Neural cell (in vitro differentiated cells): ENCODE results near the gene NDST1. TPM values are rescaled to one million over a fixed set of nuclear protein-coding genes. Genes with fewer than 3 reads are reported as not detected.

Source experiments
- H2AFZ ChIP-seq: fragments of 200-600, 300-800 bp; sonication (generic), shearing (Covaris generic); 2 replicates; pipeline ENCODE4 v1.6.0; 2014; ENCODE audit warnings: low read depth, mild to moderate bottlenecking, antibody characterized with exemption, low read length, moderate library complexity
- H3F3A ChIP-seq: fragments of 200-600 bp; shearing (Covaris generic); 2 replicates; pipeline ENCODE4 v1.6.1; 2016; ENCODE audit warnings: mild to moderate bottlenecking, moderate library complexity, mixed read lengths, antibody characterized with exemption, low read length; ENCODE audit not compliant: insufficient read depth, poor library complexity, severe bottlenecking
- H3K27ac ChIP-seq: fragments of 200-600, 300-800 bp; sonication (generic), shearing (Covaris generic); 2 replicates; pipeline ENCODE4 v1.5.1; 2014; ENCODE audit warnings: mild to moderate bottlenecking, low read length, moderate library complexity
- H3K27me3 ChIP-seq: fragments of 300-800, 200-600 bp; sonication (generic), shearing (Covaris generic); 2 replicates; pipeline ENCODE4 v1.6.0; 2014; ENCODE audit warnings: mild to moderate bottlenecking, low read depth, low read length, moderate library complexity; ENCODE audit not compliant: insufficient read depth
- H3K36me3 ChIP-seq: fragments of 300-800, 200-600 bp; sonication (generic), shearing (Covaris generic); 2 replicates; pipeline ENCODE4 v1.5.1; 2014; ENCODE audit warnings: mild to moderate bottlenecking, antibody characterized with exemption, low read length, moderate library complexity; ENCODE audit not compliant: insufficient read depth
- H3K4me2 ChIP-seq: fragments of 300-800, 200-600 bp; sonication (generic), shearing (Covaris generic); 2 replicates; pipeline ENCODE4 v1.6.0; 2014; ENCODE audit warnings: mild to moderate bottlenecking, low read length
- H3K4me3 ChIP-seq: fragments of 300-800, 200-600 bp; sonication (generic), shearing (Covaris generic); 2 replicates; pipeline ENCODE4 v1.5.1; 2014; ENCODE audit warnings: mild to moderate bottlenecking, low read length, moderate library complexity
- H3K79me2 ChIP-seq: fragments of 200-600 bp; shearing (Covaris generic); replicated peaks from 2 replicates; pipeline ENCODE4 v1.6.0; 2014; ENCODE audit warnings: mild to moderate bottlenecking, low read length, moderate library complexity; ENCODE audit not compliant: insufficient read depth
- H3K9ac ChIP-seq: fragments of 300-800, 200-600 bp; sonication (generic), shearing (Covaris generic); 2 replicates; pipeline ENCODE4 v1.6.1; 2016; ENCODE audit warnings: mild to moderate bottlenecking, low read length, mixed read lengths
- H3K9me2 ChIP-seq: fragments of 200-600 bp; shearing (Covaris generic); 2 replicates; pipeline ENCODE4 v1.6.1; 2016; ENCODE audit warnings: mild to moderate bottlenecking, low read length, mixed read lengths; ENCODE audit not compliant: insufficient read depth
- H3K9me3 ChIP-seq: fragments of 200-600, 300-800 bp; sonication (generic), shearing (Covaris generic); 2 replicates; pipeline ENCODE4 v1.6.1; 2016; ENCODE audit warnings: mild to moderate bottlenecking, mixed run types, low read length, moderate library complexity, mixed read lengths
- H4K20me1 ChIP-seq: fragments of 200-600 bp; shearing (Covaris generic); 2 replicates; pipeline ENCODE4 v1.6.1; 2016; ENCODE audit warnings: mild to moderate bottlenecking, mixed run types; ENCODE audit not compliant: insufficient read depth
- EP300 ChIP-seq: fragments of 450-650 bp; conservative IDR thresholded peaks from 2 replicates; pipeline ENCODE4 v1.6.1; 2014; ENCODE audit warnings: antibody characterized with exemption, mild to moderate bottlenecking, moderate library complexity; ENCODE audit not compliant: poor library complexity, severe bottlenecking
- EZH2 ChIP-seq: fragments of 200-600, 300-800 bp; shearing (Covaris generic), sonication (generic); IDR thresholded peaks from 2 replicates; pipeline ENCODE4 v1.6.1; 2014; ENCODE audit warnings: antibody characterized with exemption, low read length, borderline replicate concordance, mild to moderate bottlenecking; ENCODE audit not compliant: insufficient read depth, poor library complexity, severe bottlenecking
- MXI1 ChIP-seq: fragments of 450-650 bp; conservative IDR thresholded peaks from 2 replicates; pipeline ENCODE4 v1.6.1; 2014; ENCODE audit warnings: antibody characterized with exemption, mild to moderate bottlenecking; ENCODE audit not compliant: poor library complexity, severe bottlenecking
- POLR2AphosphoS5 ChIP-seq: IDR thresholded peaks from 2 replicates; pipeline ENCODE4 v1.6.1; 2012
- RAD21 ChIP-seq: fragments of 450-650 bp; conservative IDR thresholded peaks from 2 replicates; pipeline ENCODE4 v1.6.1; 2014; ENCODE audit warnings: antibody characterized with exemption, mild to moderate bottlenecking, moderate library complexity
- SMC3 ChIP-seq: fragments of 450-650 bp; conservative IDR thresholded peaks from 2 replicates; pipeline ENCODE4 v1.6.1; 2014; ENCODE audit warnings: antibody characterized with exemption, mild to moderate bottlenecking, moderate library complexity; ENCODE audit not compliant: poor library complexity
- TAF1 ChIP-seq: IDR thresholded peaks from 2 replicates; pipeline ENCODE4 v1.6.1; 2012; ENCODE audit warnings: low read depth
- polyA plus RNA-seq: library from polyadenylated mRNA; depleted of rRNA; stranded (reverse); fragments of >200 nt; gene quantifications from 2 replicates; pipeline ENCODE4 v1.2.3, GENCODE V29; 2014
- TF ChIP-seq, protein P1 (sequence below): IDR thresholded peaks from 2 replicates; pipeline ENCODE4 v1.6.1; 2012; ENCODE audit warnings: borderline replicate concordance
- TF ChIP-seq, protein P2 (sequence below): fragments of 450-650 bp; IDR thresholded peaks from 2 replicates; pipeline ENCODE4 v1.5.1; 2014; ENCODE audit warnings: antibody characterized with exemption, mild to moderate bottlenecking, moderate library complexity; ENCODE audit not compliant: poor library complexity, severe bottlenecking

NDST1 gene
- polyA plus RNA-seq, 1 donor from 2014 or later, result 15.6 TPM

DNA sequence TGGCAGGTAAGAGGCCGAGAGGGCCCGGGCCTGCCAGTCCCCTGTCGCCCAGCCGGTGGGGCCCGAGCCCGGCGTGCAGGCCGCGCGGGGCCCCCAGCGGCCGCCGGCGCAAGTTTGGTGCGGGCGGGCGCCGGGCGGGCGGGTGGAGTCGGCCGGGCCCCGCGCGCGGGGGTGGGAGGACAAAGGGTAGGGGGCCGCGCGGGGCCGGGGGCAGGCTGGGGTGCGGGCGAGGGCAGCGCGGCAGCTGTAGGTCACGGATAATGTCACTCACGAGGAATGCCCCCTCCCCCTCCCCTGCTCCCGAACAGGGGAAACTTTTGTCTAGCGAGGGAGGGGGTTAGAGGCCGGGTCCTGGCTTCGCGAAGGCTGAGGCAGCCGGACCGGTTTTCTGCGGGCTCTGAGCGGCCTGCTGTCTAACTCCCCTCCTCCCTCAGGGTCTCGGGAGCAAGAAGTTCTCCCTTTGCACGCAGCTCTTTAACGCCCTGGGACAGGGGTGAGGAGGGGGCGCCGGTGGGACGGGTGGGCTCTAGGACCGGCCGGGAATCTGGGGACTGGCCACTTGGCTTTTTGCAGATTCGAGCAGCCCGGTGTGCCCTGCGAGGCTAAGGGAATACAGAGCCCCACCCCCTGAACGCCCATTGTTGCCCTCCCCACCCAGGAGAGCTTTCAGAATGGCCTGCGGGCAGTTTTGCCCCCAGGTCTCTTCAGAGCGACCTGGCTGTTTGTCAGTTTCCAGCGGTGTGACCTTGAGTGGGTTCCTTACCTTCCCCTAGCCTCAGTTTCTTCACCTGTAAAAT lies 21.3 kb upstream of the NDST1 start:
- TF ChIP-seq SMC3 (peak; percentile 16), RAD21 (no peak), POLR2AphosphoS5 (peak; percentile 6)
- TF ChIP-seq, protein P1, sequence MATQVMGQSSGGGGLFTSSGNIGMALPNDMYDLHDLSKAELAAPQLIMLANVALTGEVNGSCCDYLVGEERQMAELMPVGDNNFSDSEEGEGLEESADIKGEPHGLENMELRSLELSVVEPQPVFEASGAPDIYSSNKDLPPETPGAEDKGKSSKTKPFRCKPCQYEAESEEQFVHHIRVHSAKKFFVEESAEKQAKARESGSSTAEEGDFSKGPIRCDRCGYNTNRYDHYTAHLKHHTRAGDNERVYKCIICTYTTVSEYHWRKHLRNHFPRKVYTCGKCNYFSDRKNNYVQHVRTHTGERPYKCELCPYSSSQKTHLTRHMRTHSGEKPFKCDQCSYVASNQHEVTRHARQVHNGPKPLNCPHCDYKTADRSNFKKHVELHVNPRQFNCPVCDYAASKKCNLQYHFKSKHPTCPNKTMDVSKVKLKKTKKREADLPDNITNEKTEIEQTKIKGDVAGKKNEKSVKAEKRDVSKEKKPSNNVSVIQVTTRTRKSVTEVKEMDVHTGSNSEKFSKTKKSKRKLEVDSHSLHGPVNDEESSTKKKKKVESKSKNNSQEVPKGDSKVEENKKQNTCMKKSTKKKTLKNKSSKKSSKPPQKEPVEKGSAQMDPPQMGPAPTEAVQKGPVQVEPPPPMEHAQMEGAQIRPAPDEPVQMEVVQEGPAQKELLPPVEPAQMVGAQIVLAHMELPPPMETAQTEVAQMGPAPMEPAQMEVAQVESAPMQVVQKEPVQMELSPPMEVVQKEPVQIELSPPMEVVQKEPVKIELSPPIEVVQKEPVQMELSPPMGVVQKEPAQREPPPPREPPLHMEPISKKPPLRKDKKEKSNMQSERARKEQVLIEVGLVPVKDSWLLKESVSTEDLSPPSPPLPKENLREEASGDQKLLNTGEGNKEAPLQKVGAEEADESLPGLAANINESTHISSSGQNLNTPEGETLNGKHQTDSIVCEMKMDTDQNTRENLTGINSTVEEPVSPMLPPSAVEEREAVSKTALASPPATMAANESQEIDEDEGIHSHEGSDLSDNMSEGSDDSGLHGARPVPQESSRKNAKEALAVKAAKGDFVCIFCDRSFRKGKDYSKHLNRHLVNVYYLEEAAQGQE, result no peak

DNA sequence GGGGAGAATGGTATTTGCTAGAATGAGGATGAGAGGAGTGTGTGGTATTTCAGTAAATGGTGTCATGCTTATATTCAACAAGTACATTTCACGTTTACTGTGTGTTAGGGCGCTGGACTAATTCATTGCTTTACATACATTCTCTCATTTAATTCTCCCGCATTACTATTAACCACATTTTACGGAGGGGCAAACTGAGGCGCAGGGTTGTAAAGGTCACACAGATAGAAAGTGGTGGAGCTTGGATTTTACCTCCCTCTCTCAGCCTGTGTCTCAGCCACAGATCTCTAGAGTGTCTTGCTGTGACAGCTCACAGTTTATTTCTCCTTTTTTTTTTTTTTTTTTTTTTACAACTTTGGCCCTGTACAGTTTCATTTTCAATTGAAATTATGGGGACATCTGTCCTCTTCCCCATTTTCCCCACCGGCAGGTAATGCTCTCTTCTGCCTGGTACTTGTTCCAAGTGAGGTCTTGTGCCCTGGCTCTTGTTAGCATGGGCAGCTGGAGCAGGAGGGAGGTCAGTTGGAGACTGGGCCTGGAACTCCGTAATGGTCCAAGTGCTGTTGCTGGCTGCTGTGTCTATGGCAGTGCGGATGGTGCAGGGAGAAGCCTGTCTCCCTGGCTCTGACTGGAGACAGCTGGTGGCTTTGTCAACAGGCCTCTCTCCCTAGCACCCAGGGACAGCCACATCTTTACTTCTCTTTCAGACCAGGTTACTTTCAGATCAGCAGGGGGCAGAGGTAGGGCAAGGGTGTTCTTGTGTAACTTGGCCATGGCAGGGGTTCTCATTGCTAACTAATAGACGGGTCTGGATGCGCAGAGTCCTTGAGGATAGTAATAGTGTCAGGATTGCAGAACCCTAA lies 20.5 kb upstream of the NDST1 start:
- H3K9me3 ChIP-seq, result no peaks in the 10 kb centered on the region
- H3K27ac ChIP-seq, result peak overlapping the region; percentile 60
- peak overlapping the region; percentile 96 for H3K9ac ChIP-seq
- TF ChIP-seq SMC3, result no peak
- TF ChIP-seq EP300, result no peak
- TF ChIP-seq RAD21, result no peak
- TF ChIP-seq, protein P2, sequence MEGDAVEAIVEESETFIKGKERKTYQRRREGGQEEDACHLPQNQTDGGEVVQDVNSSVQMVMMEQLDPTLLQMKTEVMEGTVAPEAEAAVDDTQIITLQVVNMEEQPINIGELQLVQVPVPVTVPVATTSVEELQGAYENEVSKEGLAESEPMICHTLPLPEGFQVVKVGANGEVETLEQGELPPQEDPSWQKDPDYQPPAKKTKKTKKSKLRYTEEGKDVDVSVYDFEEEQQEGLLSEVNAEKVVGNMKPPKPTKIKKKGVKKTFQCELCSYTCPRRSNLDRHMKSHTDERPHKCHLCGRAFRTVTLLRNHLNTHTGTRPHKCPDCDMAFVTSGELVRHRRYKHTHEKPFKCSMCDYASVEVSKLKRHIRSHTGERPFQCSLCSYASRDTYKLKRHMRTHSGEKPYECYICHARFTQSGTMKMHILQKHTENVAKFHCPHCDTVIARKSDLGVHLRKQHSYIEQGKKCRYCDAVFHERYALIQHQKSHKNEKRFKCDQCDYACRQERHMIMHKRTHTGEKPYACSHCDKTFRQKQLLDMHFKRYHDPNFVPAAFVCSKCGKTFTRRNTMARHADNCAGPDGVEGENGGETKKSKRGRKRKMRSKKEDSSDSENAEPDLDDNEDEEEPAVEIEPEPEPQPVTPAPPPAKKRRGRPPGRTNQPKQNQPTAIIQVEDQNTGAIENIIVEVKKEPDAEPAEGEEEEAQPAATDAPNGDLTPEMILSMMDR, result no peak
- TF ChIP-seq EZH2, result no peak
- TF ChIP-seq, protein P1, result no peak
- no peak for TF ChIP-seq POLR2AphosphoS5
- TF ChIP-seq MXI1, result no peak
- TF ChIP-seq TAF1, result no peak
- H3K36me3 ChIP-seq, result no peaks in the 10 kb centered on the region
- no peaks in the 10 kb centered on the region for H3F3A ChIP-seq
- H3K79me2 ChIP-seq, result peaks cover 57% of the 10 kb centered on the region
- H2AFZ ChIP-seq, result no peak overlapping the region
- H3K4me2 ChIP-seq, result peak overlapping the region; percentile 85
- H3K27me3 ChIP-seq, result no peaks in the 10 kb centered on the region
- H4K20me1 ChIP-seq, result no peaks in the 10 kb centered on the region
- no peaks in the 10 kb centered on the region for H3K9me2 ChIP-seq
- peak overlapping the region; percentile 91 for H3K4me3 ChIP-seq

More for the DNA sequence above, 21.3 kb upstream of the NDST1 start:
- no peaks in the 10 kb centered on the region for H3K36me3 ChIP-seq
- H3K79me2 ChIP-seq, result peaks cover 54% of the 10 kb centered on the region
- H3K9ac ChIP-seq, result peak overlapping the region; percentile 96
- H3F3A ChIP-seq, result no peaks in the 10 kb centered on the region
- H3K4me3 ChIP-seq, result peak overlapping the region; percentile 91
- peak overlapping the region; percentile 60 for H3K27ac ChIP-seq
- peak overlapping the region; percentile 85 for H3K4me2 ChIP-seq
- no peaks in the 10 kb centered on the region for H3K9me2 ChIP-seq
- H3K27me3 ChIP-seq, result no peaks in the 10 kb centered on the region
- H2AFZ ChIP-seq, result no peak overlapping the region
- no peaks in the 10 kb centered on the region for H3K9me3 ChIP-seq
- H4K20me1 ChIP-seq, result no peaks in the 10 kb centered on the region
